ENCODE measurements around the gene VIP. TPM values are rescaled to one million over a fixed set of nuclear protein-coding genes. Genes with fewer than 3 reads are reported as not detected.
"Not testable (repeated sequence)": the region's sequence is repeated elsewhere in the genome, so short reads cannot be mapped to it uniquely, and the experiment has no call there.

The VIP gene
- total RNA-seq, 1 experiment from 2014 or later, result not detected

GRCh38 chr6:152701863-152702401, 48.7 kb upstream of the VIP start:
- 0 out of 2 replicates have a peak overlapping the region, but pooled peaks have one; percentile 42 for H2AFZ ChIP-seq (ENCODE audit: low read length)
- H3K79me2 ChIP-seq (ENCODE audit: low read length), result no peaks in the 10 kb centered on the region

GRCh38 chr6:152703750-152704149, 46.8 kb upstream of the VIP start:
- H3K4me3 ChIP-seq (ENCODE audit: low read length); H3K36me3 ChIP-seq (ENCODE audit: low read depth, low read length); H2AFZ ChIP-seq (ENCODE audit: low read length); H4K20me1 ChIP-seq (ENCODE audit: low read length); POLR2A ChIA-PET (ENCODE audit: unreplicated experiment); DNase-seq; CTCF ChIA-PET; H3K4me1 ChIP-seq (ENCODE audit: insufficient read depth, low read length); BruUV-seq (replicated peaks); H3K79me2 ChIP-seq (ENCODE audit: low read length); H3K9me2 ChIP-seq (replicated peaks; ENCODE audit: low read length); H3K27ac ChIP-seq (ENCODE audit: low read length); H3K4me2 ChIP-seq (ENCODE audit: low read length); H3K9me3 ChIP-seq (ENCODE audit: low read length); H3F3A ChIP-seq (ENCODE audit: low read length, unreplicated experiment); ATAC-seq; H3K9ac ChIP-seq (ENCODE audit: low read length): not testable (repeated sequence)
- intact Hi-C loops (cut with micrococcal nuclease), result loop anchor here (10.0 kb wide), 1 partner anchor 149 kb away; no protein-coding TSS in a partner anchor
- peaks cover 17% of the 10 kb centered on the region for H3K27me3 ChIP-seq (ENCODE audit: low read length)

More at GRCh38 chr6:152701863-152702401, 48.7 kb upstream of the VIP start:
- H3F3A ChIP-seq (ENCODE audit: low read length, unreplicated experiment), result no peaks in the 10 kb centered on the region
- no peak; the same call in 1 of the 2 replicates for ATAC-seq
- H3K36me3 ChIP-seq (ENCODE audit: low read depth, low read length), result no peaks in the 10 kb centered on the region
- intact Hi-C loops (cut with micrococcal nuclease), result loop anchor here (10.0 kb wide), 1 partner anchor 147 kb away; no protein-coding TSS in a partner anchor
- BruUV-seq (replicated peaks), result no TSS peak
- no peaks in the 10 kb centered on the region for H3K4me1 ChIP-seq (ENCODE audit: insufficient read depth, low read length)
- peak overlapping the region; percentile 34; the same call in 1 of the 2 replicates for H3K4me2 ChIP-seq (ENCODE audit: low read length)
- no peak overlapping the region for H3K9ac ChIP-seq (ENCODE audit: low read length)
- no peak for TF ChIP-seq EZH2 (IDR thresholded peaks at IDR 0.05; ENCODE audit: low read length, unreplicated experiment)
- no peak for TF ChIP-seq CTCF (conservative IDR thresholded peaks at IDR 0.05; ENCODE audit: low read depth, low read length)
- TF ChIP-seq EZH2phosphoT487 (IDR thresholded peaks at IDR 0.05; ENCODE audit: borderline replicate concordance, low read length), result no peak
- H3K4me3 ChIP-seq (ENCODE audit: low read length), result no peak overlapping the region
- CTCF ChIA-PET, result no interaction called here
- DNase-seq, result no peak
- peaks cover 17% of the 10 kb centered on the region for H3K27me3 ChIP-seq (ENCODE audit: low read length)
- no peaks in the 10 kb centered on the region for H3K9me2 ChIP-seq (replicated peaks; ENCODE audit: low read length)
- no peak overlapping the region for H3K27ac ChIP-seq (ENCODE audit: low read length)
- POLR2A ChIA-PET (ENCODE audit: unreplicated experiment), result no interaction called here
- no peaks in the 10 kb centered on the region for H3K9me3 ChIP-seq (ENCODE audit: low read length)
- H4K20me1 ChIP-seq (ENCODE audit: low read length), result no peaks in the 10 kb centered on the region

GRCh38 chr6:152705327-152705726, 45.3 kb upstream of the VIP start:
- no TSS peak for BruUV-seq (replicated peaks)
- DNase-seq, result no peak
- Histone ChIP-seq H3K9me2 (replicated peaks; ENCODE audit: low read length) (no peaks in the 10 kb centered on the region), H4K20me1 (ENCODE audit: low read length) (no peaks in the 10 kb centered on the region), H3K79me2 (ENCODE audit: low read length) (no peaks in the 10 kb centered on the region), H3K27ac (ENCODE audit: low read length) (no peak overlapping the region), H2AFZ (ENCODE audit: low read length) (no peak overlapping the region), H3K27me3 (ENCODE audit: low read length) (peaks cover 15% of the 10 kb centered on the region), H3K9me3 (ENCODE audit: low read length) (0 out of 2 replicates have a peak, but pooled peaks cover 4% of the 10 kb centered on the region), H3K9ac (ENCODE audit: low read length) (no peak overlapping the region), H3F3A (ENCODE audit: low read length, unreplicated experiment) (no peaks in the 10 kb centered on the region), H3K36me3 (ENCODE audit: low read depth, low read length) (no peaks in the 10 kb centered on the region), H3K4me3 (ENCODE audit: low read length) (peak overlapping the region; percentile 9; the same call in 1 of the 2 replicates), H3K4me2 (ENCODE audit: low read length) (peak overlapping the region; percentile 31; the same call in 1 of the 2 replicates), H3K4me1 (ENCODE audit: insufficient read depth, low read length) (no peaks in the 10 kb centered on the region)
- TF ChIP-seq CTCF (conservative IDR thresholded peaks at IDR 0.05; ENCODE audit: low read depth, low read length) (no peak), EZH2 (IDR thresholded peaks at IDR 0.05; ENCODE audit: low read length, unreplicated experiment) (no peak), EZH2phosphoT487 (IDR thresholded peaks at IDR 0.05; ENCODE audit: borderline replicate concordance, low read length) (no peak)
- ChIA-PET POLR2A (ENCODE audit: unreplicated experiment) (no interaction called here), CTCF (no interaction called here)
- ATAC-seq, result no peak
- intact Hi-C loops (cut with micrococcal nuclease), result loop anchor here (10.0 kb wide), 1 partner anchor 151 kb away; no protein-coding TSS in a partner anchor

All from PC-3 (cell line).